ENCODE results near the gene CADM2.
A peak's percentile ranks its signal among the peaks of the same experiment; 100 is the strongest.
"Not testable (repeated sequence)": the region's sequence is repeated elsewhere in the genome, so short reads cannot be mapped to it uniquely, and the experiment has no call there.

CADM2 gene
- 0 to 0.16 (median 0) reads per million in 3 experiments for total RNA-seq

- peak; percentile 53 for DNase-seq
Measured at GRCh38 chr3:84958495-84959469, at the start of gene CADM2. Gene CADM2, plus strand, starts transcription at chr3:84958989.

DNA sequence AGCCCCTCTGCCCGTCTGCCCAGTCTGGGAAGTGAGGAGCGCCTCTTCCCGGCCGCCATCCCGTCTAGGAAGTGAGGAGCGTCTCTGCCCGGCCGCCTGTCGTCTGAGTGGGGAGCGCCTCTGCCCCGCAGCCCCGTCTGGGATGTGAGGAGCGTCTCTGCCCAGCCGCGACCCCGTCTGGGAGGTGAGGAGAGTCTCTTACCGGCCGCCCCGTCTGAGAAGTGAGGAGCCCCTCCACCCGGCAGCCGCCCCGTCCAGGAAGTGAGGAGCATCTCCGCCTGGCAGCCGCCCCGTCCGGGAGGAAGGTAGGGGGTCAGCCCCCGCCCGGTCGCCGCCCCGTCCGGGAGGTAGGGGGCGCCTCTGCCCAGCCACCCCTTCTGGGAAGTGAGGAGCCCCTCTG, 40.2 kb upstream of the CADM2 start:
- not testable (repeated sequence) for DNase-seq

GRCh38 chr3:84922682-84923081, 36.1 kb upstream of the CADM2 start:
- no peak for DNase-seq

DNA sequence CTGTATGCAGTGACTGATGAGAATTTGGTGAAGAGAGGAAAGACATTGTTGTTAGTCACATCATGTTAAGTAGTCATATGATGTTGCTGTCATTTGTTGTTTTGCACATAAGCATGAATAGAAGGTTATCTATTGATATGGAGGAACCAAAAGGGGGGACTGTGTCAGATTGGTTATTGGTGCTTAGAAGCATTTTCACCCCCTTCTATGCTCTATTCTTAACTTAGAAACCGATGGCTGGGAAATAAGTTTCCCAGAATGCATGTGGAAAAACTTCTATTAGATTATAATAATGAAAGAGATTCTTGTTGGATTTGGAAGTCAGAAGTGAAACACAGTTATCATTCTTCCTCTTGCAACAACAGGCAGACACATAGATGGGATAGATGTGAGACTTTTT, 33.2 kb upstream of the CADM2 start:
- DNase-seq, result no peak

- no peak for DNase-seq
Measured at GRCh38 chr3:84943379-84943778, 15.4 kb upstream of the CADM2 start.

DNA sequence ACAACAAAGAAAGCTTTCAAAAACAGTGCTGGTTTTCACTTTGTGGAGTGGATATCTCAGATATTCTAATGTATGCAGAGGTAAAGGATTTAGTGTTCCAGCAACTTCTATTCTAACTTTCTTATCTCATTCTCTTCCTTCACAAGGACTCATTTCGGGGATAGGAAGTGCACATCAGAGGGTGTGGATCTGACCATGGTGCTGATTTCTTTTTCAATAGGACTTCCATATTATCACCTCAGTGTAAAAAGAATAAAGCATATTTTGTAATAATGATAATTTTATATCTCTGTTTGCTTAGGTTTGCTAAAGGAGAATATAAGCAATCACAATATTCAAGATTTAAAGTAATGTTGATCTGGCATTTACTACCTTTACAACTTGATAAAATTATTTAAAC, 12.5 kb upstream of the CADM2 start:
- no peak for DNase-seq

DNA sequence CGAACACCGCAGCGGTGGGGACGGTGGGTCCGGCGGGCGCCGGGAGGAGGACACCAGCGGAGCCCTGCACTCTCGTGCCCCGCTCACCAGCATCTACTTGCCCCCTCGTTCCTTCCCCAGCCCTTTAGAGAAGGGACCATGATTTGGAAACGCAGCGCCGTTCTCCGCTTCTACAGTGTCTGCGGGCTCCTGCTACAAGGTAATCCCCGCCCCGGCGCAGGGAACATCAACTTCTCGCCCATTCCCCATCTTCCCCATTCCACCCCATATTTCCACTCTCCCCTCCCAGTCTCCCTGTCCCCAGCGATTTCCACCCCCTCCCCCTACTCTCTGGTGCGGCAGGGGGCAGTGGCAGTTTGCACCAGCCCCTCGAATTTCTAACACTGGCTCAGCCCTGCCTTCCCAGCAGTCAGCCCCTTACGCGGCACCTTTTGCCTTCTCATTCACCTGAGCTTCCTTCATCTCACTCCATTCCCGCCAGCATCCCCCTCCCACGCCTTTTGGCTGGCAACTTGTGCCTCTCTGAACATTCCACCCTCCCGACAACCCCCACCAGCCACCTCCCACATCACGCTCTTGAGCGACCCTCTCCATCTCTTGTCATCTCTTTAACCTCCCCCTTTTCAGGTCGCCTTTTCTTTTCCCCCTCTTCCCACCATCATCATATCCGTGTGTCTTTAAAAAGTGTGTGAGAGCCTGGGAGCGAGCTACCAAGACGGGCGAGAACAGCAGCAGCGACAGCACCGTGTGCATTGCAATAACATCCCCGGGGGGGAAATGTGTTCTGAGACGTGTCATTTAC, 882 bp downstream of the CADM2 start:
- DNase-seq, result no peak

GRCh38 chr3:84960581-84960980, 1.8 kb downstream of the CADM2 start:
- no peak for DNase-seq

GRCh38 chr3:84961011-84961410, 2.2 kb downstream of the CADM2 start:
- no peak for DNase-seq

DNA sequence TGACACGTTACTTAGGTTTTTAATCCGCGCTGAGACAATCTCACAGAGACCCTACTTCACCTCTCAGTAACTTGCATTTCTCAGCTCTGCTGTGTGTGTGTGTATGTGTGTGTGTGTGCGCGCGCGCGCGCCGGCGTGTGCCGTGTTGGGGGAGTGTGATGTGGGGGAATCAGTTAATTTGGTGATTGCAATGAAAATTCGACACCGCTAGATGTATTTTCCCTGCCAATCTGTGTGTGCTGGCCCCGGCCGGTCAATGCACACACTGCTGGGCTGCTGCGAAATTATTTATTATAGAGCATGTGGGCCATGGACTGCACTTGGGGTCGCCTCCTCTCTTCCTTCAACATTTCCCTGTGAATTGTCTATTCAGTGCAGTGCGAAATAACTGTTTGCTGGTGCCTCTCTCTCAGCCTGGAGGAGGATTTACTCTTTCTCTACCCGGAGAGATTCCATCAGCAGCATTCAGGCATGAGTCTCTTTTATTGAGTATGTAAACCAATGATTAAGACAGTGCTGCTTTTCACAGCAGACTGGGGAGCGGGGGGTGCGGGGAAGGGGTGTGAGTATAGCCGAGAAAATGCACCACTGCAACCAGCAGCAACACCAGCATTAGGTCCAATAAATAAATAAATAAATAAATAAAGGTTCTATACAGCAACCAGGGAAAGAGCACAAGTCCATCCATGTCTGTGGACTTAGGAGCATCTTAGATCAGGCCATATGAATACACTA, 2.9 kb downstream of the CADM2 start:
- no peak for DNase-seq

GRCh38 chr3:84962415-84962814, 3.6 kb downstream of the CADM2 start:
- no peak for DNase-seq

DNA sequence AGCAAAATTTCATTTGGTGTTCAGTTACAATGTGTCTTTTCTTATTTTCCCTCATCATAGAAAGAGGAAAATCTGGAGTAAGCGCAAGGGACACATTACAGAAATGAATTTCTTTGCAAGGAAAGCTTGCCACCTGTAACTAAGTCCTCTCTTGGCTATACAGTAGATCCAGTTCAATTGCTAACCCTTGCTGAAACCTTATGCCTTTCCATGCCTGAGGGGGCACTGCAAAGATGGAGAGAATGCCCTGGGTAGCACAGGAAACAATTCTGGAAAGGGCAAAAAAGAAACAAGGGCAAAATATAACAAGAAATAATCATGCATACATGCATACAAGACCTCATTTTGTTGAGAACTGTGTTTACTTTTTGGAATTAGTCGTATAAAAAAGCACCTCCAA, 4.3 kb downstream of the CADM2 start:
- DNase-seq, result no peak

DNA sequence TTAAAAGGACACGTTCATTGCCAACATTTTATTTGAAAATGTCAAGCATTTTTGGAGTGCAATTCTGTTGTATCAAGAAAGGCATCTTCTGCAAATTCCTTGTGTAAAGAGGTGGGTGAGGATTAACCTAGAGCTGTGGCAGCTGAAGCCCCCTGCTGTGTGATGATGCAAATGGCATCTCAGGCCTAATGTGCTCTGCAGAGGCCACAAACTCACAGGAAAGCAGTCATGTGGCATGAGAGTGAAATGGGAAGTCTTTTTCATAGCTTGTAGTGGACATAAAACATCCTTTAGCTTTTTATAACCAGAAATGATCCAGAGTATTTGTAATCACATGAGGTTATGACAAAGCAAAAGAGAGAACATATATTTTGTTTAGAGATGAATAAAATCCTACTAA, 6.4 kb downstream of the CADM2 start:
- no peak for DNase-seq

DNA sequence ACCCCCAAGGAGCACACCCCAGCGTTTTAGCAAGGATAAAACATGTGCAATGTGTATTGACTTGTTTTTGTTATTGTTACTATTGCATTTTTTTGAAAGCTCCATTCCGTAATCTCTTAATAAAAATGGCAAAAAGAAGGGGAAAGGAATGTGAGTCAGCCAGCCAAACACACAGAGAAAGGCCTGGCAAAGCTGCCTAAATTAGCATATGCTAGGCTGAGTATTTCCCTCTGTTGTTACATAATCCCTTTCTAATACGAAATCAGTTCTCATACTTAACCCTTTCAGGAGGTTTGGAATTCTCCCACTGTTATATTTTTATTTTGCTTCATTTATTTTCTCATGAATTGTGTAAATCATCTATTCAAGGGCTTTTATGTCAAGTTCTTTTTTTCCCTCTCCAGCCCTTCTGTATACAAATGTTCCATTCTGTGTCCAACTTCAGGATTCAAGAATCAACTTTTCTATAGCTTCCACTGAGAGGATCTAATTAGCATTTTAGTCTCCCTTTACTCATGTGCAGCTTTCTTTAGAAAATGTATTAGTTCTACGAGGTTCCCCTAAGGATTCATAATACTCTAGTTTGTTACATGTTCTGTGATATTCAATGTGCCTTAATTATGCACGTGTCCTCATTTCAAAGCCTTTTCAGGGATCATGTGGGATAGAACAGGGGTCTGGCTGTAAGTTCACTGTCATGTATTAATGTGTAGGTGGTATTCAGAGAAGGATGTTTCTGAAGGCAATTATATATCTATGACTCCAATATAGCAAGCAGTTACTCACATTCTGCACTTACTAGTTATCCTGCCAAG, 9.2 kb downstream of the CADM2 start:
- no peak for DNase-seq

DNA sequence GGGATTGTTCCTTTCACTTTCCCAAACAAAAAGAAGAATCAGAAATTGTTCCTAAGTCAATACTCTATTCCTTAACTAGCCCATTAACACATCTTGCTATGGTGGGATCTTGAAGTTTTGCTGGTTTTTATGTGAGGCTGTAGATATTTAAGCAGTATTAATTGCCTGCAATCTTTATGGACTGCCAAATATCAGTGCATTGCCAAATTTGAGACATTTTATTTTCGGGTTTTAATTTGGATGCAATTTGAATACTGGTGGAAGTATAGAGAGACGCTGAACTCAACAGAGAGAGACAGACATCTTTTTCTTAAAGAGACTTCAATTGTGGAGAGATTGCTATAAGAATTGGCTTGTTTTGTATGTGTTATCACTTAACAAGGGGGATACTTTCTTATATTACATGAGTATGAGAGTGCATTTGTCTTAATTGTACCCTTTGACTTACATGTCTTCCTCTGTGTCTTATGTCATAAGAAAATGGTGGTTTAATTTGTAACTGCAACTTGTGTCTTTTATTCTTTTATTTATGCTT, 10.0 kb downstream of the CADM2 start:
- no peak for DNase-seq

- DNase-seq, result no peak
Measured at GRCh38 chr3:84974347-84974746, 15.6 kb downstream of the CADM2 start.

- DNase-seq, result no peak
Measured at GRCh38 chr3:84977021-84977420, 18.2 kb downstream of the CADM2 start.

DNA sequence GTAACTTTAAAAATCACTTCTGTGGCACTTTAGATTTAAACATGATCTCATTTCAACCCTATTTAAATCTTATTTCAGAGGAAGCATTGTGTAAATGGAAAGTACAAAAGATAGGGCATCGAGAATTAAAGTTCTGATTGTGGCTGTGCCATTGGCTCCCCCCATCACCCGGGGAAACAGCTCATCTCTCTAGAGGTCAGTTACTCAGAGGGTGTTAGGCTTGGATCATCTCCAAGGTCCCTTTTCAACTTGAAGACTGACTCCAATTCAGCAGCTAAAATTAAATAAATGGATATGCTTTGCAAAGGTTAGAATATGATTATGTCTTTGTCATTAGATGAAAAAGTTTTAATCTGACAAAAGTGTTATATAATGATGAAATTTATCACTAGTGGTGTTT, 20.1 kb downstream of the CADM2 start:
- DNase-seq, result no peak

- DNase-seq, result no peak
Measured at GRCh38 chr3:84980011-84980410, 21.2 kb downstream of the CADM2 start.

DNA sequence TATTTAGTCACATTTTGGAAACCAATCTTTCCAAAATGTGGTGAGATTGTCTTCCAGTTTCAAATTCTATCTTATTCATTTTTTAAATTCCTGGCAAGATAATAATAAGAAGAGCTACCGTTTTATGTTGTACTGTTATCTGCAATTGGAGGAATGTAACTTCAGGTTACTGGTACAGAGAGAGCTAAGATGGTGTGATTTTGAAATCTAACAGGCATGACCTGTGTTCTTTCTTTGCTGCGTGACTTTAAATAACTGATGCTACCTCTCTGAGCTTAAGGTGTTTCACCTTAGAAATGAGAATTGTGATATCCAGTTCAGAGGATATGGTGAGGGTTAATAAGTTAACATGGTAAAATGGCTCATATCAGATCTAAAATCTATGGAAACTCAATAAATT, 21.7 kb downstream of the CADM2 start:
- no peak for DNase-seq

- DNase-seq, result no peak
Measured at GRCh38 chr3:84983490-84983889, 24.7 kb downstream of the CADM2 start.

DNA sequence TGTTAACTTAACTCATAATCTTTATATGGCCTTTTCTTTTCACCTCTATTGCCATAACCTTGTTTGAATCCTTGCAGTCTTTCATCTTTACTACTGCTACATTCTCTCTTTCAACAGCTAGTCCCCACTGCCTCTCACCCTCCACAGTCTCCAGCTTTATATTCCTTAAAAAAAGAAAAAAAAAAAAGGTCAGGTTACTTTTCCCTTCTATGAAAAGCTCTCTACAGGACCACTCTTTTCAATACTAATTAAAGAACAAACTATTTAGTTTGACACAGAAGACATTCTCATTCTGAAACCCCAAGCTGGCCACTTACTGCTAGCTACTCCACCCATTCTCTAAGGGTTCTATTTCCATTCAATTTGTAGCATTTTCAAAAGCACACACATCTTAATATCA, 25.6 kb downstream of the CADM2 start:
- DNase-seq, result no peak
